Activated gamma-delta T cell treated with Interleukin-2 at 50 U/mL for 16 hours (primary cell): ENCODE measurements around the gene GLI2.

ENCODE experiments used
- DNase-seq: peaks from one replicate; pipeline ENCODE4 v3.0.0-alpha.2; 2020

Gene GLI2

DNA sequence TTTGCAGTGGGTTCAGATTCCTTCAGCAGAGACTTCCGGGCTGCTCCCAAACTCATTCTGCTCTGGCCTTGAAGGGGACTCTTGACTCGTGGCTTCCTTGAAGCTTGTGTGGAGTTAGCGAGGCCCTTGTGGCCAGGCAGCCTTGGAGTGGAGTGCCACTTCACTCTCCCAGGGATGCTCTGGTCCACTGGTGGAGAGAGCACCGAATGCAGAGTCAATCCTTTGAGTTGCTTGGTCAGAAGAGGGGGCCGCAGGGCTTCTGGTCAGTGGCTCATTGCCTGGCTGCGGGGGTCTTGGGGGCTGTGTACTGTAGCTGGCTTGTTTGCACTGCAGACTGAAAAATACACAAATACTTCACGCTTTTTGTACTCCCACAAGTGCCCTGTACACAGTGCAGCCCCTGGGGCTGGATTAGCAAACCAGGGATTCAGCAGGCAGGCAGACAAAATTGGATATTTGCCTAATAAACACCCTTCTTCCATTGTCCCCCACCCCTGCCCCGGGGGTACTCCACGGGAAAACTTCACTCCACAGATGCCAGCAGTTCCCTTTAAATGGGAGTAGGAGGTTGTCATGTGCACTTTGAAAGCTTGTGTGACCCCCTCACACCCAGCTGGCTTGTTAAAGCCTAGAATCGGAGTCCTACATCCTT lies 3.2 kb downstream of the GLI2 start:
- no peak for DNase-seq

DNA sequence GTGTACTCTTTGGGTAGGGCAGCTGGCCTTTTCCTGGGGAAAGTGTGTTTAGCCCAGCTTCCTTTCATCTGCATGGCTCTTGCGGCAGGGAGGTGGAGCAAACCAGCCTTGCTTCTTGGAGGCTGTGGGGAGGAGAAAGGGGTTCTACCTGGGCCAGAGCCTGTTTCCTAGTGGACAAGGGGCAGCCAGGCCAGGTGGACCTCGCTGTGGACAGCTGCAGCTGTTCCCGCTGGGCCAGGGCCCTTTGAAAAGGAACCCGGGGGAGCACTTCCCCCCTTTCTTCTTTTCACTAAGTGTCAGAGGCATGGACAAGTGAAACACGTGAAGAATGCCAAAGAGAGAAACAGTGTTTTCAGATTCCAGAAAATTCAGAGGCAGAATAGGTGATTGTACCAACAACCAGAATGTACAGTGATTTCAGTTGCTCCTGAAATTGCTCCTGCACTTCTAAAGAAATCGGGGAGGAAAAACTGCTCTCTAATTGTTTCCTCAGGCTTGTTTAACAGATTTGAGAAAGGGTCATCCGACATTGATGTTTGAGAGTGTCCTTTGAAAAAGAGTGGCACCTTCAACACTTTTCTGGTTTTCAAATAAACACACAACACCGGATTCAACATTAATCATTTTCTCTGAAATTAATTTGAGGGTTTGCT lies 3.9 kb downstream of the GLI2 start:
- DNase-seq = no peak

DNA sequence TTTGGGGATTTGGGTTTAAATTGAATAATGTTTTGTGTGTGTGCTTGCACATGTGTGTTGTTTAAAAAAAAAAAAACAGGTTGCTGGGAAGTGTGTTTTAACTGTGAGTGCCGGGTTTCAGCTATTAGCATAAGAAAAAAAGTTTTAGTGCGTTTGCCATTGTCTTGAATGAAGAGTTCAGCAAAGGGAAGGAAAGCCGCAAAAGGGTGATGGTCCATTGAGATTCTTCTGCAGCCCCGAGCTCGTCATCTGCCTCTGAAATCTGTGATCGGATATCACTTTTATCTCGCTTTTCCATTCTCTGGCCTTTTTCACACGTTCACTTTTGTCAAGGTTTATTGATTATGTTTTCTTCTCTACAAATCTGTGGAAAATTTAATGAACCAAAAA lies 4.7 kb downstream of the GLI2 start:
- no peak for DNase-seq

DNA sequence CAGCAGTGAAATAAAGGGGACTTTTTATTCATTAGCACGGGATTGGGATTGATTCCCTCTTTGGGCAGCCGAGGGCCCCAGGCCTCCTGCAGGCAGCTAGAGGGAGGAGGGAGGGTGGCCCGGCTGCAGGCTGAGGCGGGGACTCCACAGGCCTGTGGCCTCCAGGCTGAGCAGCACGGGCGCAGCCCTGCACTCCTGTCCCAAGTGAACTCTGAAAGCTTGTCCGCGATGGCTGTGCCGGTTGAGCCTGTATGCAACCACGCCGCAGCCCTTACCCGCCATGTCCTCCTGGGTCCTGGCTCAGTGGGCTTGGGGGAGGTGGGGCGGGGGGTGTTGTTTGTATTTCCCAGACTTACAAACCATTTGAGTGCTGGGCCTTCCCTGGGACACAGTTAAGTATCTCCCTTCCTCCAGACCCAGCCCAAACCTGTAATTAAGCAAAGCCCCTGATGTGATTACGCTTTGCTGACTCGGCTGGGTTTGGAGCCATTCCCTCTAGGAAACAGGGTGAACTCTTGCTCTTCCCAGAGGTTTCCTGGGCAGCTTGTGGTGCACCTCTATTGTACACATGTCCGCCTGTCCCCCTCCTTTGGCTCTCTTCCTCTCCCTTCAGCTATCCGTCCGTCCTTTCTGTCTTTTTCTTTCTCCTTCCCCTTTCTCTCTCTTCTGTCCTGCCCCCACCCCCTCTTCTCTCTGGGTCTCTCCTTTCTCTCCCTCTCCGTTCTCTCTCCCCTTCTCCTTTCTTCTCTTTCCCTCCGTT lies 5.3 kb downstream of the GLI2 start:
- DNase-seq = no peak

DNA sequence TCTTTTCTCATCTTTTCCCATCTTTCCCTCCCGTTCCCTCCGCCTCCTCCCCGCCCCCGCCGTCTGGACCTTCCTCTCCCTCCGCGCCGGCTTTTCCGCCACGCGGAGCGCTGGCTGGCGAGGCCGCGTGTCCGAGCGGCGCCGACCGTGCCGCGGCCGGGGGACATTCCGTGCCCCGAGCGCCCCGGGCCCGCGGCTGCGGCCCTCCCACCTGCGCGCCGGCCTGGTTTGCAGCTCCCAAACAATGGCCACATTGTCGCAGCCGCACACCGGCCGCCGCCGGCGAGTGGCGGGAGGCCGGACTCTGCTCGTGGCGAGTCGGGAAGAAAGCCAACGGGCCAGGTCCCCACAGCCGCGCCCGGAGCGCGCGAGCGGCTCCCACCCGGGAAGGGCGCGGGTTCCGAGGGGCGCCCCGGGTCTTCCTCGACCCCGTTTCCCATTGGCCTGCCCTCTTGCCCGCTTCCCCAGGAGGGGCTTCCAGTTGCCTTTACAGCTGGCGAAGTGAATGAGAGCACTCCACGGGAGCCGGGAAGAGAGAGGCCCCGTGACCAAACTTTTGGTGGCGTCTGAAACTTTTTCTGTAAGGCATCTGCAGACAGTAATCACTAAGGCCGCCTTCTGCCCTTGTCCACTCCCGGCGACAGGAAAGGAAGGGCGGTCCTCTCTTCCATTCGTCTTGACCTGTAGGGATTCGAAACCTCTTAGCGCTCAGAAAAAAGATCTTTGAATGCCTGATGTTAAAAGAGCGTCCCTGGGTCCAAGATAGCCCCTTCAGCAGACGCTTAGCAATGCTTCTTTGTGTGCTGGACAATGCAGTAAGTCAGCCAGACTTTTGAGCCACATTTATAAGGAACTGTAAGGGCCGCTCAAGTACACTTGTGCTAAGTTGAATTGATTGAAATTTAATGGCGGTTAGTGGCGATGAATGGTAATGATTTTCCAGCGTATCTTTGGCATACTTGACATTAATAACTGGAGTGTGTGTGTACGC lies 6.2 kb downstream of the GLI2 start:
- no peak for DNase-seq

DNA sequence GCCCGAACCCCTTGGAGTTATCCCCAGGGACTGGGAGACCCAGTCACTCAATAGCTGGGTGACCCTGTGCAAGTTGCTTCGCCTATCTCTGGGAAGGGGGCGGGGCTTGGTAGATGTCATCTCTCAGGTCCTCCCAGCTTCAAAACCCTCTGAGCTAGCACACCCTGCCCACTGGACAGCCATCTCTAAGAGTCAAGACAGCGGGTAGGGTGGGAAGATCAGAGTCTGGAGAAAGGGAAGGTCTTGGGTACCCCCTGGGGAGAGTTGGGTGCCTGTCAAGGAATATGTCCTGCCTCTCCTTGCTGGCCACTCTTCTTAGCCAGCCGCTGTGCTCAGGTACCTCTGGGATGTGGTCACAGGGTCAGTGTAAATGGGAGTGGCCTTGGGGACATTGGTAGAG lies 8.0 kb downstream of the GLI2 start:
- DNase-seq = no peak

DNA sequence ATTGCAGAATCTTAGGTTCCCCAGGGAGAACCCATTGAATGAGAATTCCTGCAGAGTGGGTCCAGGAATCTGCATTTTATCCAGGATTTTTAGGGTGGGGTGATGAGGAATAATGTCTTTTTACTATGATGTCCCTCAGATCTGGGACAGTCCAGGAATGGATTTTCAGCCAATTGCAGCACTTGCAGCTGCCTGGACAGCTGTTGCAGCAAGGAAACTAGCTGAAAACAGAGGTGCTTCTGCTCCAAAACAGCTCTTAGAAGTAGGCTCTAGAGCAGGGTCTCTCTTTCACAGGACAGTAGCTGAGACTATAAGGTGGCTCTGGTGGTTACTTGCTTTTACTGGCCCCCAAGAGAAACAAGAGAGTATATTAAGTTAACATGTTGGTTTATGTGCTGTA lies 9.1 kb downstream of the GLI2 start:
- DNase-seq = no peak

DNA sequence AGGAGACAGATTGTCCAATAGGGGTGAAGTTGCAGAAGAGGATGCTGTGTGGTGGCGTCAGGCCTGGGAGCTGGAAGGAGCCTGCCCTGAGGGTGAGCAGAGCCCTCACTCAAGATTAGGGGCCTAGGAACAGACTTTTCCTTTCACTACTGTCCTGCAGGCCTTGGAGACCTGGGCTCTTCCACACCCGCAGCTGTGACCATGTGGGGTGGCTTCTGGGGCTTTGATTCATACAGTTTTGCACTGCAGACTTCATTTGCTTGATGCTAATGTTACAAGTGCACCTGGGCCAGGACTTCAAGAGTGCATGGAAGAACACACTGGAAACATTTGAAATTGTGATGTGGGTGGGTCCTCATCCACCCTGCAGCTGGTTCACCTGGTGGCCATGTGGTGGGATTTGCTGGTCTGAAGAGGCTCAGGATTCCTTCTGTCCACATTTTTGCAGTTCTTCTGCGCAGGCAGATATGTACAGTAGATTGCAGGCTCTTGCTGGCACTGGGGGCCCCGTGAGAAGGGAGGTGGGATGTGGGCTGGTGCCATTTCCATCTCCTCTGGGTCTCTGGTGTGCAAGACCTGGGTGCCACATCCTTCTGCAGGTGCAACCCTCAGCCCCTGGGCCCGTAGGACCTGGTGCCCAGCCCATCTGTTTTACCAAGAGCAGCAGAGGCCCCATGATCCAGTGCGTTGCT lies 9.9 kb downstream of the GLI2 start:
- DNase-seq = no peak

DNA sequence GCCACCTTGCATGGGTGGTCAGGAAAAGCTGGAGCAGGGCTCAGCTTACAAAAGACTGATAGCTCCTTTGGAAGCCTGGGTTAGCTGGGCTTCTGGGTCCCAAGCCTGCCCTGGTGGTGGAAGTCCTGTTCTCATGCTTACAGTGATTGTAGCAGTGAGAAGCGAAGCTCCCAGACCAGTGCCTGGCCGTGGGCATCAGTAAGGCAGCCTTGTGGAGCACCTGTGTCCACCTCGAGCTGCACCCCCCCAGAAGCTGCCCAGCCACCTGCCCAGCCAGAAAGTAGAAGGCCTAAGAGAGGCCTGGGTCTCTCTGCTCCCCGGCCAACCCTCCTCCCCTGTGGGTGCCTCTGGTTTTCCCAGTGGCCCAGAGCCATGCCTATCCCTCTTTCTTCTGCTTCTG lies 10.5 kb downstream of the GLI2 start:
- DNase-seq = no peak

DNA sequence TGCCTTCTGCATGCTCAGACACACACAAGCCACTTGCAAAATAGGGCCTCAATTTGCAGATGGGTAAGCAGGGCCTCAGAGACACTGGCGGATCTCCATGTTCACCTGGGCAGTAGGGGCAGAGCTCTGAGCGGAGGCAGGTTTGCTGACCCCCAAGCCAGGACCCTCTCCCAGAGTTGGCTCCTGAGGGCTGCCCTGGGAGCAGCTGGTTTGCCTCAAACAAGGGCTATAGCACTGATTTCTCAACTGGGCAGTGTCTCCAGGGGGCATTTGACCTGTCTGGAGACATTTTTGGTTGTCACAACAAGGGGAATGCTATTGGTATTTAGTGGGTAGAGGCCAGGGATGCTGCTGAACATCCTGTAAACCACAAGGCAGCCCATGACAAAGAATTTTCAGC lies 11.6 kb downstream of the GLI2 start:
- no peak for DNase-seq

DNA sequence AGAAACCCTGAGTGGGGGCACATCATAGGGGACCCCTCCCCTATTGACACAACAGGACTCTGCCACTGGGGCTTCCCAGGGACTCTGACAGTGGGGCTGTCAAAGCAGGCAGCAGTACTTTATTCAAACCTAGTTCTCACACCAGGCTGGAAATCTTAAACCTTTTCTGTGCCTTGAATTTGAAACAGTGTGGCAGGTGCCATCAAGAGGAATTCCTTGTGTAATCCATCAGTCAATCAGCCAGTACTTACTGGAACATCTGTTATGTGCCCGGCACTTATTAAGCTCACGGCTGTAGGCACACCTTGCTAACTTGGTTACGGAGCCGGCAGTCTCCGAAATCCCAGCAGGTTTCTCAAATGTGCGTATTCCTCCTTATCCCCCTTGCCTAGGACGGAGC lies 12.0 kb downstream of the GLI2 start:
- DNase-seq = no peak

DNA sequence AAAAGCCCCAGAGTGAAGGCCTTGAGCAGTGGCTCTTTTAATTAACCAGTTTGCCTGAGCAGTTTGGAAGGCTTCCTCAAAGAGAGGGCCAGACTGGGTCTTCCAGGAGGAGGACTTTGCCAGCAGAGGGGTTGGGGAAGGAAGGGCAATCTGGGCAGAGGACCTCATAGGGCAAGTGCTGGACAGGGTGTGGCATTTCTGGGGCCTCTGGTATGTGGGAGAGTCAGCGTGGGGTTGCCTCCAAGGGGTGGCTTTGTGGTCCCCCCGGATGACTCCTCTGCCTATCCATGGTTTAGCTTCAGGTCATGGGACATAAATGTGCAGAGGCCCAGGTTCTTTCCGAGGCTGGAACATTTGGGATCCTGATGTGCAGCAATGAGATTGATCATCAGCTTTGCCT lies 12.6 kb downstream of the GLI2 start:
- DNase-seq = no peak

DNA sequence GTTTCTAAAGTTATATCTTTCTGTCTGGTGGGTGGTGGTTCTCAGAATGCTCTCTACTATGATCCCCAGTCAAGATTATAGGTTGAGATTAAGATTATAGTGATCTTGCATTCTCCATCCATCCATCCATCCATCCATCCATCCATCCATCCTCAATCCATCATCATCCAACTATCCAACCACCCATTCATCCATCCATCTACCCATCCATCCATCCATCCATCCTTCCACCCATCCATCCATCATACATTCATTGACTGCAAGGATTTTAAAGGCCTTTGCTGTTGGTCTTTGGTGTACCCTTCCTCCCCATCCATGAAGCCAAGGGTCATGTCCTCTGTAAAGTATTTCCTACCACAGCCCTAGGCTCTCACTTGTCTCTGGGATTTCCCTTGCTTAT lies 13.1 kb downstream of the GLI2 start:
- no peak for DNase-seq

DNA sequence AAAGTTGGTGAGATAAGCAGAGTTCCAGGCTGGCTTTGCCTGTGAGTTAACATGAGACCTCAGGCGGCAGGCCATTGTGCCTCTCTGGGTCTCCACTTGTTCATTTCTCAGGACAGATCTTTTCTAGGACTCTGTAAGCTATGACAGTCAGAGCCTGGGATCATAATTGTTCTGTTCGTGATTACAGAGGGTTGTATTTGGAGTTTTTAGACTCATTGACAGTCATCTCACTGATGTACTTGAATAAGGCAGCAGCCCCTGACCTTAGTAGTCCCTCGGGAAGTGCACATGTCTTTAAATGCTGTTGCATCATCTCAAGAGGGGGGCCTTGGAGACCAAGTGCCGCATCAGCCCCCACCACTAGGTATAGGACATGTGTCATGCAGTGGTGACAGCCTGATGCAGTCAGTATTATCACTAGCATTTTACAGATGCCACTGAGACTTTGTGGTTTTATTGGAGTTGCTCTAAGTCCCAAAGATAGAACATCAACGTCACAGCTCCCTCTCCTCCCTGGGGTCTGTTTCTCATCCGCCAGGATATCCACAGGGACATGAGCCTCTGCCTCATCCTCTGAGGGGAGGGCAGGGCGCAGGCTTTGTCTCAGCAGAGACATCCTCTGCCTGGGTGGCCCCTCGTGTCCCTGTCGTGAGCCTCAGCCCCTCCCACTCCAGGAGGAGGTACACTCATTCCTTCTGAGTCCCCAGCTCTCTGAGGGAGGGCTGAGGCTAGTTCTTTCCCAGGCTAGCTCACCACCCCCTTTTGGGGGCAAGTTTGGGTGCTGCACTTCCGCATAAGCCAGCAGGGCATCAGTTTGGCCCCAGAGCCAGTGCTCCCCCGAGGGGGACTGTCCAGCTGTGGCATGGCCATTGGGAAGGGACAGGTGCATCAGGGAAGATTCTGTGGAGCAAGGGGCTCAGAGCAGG lies 14.1 kb downstream of the GLI2 start:
- DNase-seq = no peak

DNA sequence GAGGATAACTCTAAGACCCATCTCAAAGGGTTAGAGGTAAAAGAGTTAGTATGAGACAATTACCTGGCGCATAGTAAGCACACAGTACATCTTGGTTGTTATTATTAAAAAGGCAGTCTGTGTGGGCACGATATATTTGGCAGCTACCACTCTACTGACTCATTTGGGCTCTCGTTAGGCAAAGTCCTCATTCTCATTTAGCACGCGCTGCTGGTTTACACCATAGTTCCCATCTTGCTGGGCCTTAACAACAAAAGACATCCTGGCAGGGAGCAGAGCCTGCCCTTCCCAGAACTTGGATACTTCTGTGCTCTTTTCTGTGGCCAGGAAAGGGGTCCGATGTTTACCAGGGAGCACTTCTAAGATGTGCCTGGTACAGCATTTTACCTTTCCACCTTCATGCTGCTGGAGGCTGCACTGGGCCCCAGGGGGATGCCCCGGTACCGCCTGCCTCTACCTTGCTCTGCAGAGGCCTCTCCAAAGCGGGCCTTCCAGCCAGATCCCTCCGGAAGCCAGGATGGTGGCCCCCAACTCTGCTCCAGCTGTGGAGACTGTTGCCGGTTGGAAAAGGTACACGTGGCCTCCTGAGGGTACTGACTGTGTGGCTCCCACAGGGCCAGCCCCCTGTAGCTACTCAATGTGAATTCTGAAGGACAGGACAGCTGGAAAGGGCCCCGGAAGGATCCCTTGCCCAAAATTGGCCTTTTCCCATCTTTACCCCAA lies 15.0 kb downstream of the GLI2 start:
- DNase-seq = no peak

DNA sequence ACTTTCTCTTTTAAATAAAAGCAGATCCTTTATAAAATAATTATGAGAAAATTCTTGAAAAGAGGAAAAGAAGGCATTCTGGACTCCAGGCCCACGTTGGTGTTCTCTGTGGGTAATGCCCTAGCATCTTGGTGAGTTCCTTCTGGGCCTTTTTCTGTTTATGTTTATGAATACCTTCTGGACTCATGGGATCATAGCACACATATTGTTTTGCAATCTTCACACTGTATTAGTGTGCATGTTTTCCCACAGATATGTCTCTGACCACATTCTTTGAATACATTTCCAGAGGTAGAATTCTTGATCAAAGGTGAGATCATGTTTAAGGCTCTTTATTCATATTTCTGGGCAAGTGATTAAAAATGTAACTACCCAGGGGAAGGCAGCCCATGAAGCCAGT lies 15.9 kb downstream of the GLI2 start:
- no peak for DNase-seq

DNA sequence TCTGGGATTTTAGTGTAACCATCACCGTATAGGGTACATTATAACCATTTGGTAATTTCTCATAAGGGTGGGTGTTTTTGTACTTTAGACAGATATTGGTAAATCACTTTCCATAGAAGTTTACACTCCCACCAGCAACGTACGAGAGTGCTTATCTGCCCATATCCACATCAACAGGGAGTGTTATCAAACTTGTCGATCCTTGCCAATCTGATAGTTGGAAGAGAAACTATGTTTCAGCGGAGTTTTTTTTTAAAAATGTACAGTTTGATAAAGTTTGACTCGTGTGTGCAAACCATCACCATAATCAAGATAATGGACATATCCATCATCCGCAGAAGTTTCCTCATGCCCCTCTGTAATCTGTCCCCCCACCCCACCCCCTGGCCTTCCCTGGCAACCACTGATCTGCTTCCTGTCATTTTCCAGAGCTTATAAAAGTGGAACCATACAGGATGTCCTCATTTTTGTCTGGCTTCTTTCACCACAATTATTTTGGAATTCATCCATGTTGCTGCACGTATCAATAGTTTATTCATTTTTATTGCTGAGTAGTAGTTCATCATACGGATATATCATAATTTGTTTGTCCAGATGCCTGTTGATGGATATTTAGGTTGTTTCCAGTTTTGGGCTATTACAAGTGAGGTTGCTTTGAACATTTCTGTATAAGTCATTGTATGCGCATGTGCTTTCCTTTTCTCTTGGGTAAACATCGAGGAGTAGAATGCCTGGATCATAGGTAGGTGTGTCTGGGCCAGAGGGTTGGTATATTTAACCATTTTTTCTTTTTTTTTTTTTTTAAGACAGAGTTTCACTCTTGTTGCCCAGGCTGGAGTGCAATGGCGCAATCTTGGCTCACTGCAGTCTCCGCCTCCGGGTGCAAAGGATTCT lies 18.6 kb downstream of the GLI2 start:
- no peak for DNase-seq

DNA sequence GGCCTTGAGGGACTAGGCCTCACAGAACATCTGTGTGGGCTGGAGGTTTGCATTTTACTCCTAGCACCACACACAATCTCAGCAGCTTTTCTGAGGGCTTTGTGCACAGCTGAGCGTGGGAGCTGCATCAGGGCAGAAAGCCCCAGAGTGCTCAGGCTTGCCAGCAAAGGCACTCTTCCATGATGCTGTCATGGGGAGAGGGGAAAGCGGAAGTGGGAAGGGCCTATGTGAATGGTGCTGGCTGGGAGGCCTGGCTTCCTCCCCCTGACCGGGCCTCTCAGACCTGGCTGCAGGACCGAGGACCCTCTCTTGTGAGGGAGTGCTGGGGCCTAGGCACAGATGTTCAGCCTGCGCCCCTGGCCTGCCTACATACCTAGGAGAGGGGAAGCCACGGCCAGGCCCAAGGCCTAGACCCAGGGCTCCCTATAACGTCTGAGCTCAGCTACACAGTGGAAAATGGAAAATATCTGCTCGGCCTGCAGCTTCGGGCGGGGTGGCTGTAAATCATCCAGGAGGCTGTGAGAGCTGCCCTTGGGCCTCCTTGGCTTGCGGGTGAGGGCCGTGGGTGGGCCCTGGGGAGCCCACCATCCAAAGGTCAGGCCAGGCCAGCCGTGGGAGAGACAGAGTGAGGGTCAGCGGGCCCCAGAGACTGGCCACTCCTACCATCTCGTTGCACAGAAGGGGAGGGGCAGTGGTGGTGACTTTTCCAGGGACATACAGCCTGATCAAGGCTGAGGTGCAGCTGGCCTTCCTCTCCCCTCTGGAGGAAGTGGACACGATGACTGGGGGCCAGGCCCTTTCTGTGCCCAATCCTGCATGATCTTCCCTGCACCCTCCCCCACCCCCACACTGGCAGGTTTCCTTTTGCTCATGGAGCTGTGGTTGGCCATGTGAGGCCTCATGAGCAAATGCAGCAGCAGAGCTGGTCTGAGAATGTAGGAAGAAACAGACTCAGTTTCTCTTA lies 22.8 kb downstream of the GLI2 start:
- no peak for DNase-seq
